ENCODE measurements around the gene WWTR1.

Gene WWTR1

DNA sequence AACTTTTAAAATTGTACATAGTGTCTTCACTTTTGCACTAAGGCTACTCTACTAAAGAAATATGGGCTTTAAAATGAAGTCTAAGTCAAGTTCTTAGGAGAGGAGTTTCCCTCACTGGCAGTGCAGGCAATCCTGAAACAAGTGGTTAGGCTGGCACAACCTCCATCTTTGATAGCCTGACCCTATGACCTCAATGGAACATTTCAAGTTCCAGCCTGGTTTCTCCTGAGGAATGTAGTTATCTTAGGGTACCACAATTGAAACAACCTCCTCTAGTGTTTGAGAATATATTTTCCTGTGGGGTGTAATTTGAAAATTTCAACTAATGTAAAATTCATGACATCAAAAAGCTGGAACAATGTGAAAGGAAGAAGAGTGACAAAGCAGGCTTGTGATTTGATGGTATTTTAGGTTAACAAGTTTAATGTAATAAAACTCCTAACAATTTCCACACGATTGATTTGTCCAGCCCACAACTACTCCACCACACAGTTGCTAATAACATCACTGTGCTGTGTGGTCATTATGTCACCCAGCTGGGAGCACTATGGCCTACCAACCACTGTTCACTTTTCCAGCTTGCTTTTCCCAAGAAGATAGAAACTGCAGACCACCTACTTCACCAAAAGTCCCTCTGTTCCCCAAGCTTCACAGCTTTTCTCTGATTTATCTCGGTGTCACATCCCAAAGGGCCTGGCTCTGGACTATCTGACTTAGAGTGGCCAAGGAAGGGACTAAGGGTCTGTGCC lies 1.8 kb downstream of the WWTR1 start:
- in situ Hi-C loops (cut with MboI; ENCODE audit: low pct_unique_long_range_greater_than_20kb, low sequenced_read_pairs, unreplicated experiment) = no loop called here
- DNase-seq (ENCODE audit: low spot score) = peak; percentile 34
- TF ChIP-seq CTCF (IDR thresholded peaks at IDR 0.05; ENCODE audit: extremely low read depth, insufficient read depth, missing control alignments) = no peak

GRCh38 chr3:149654188-149654601 lies 3.6 kb downstream of the WWTR1 start:
- in situ Hi-C loops (cut with MboI; ENCODE audit: low pct_unique_long_range_greater_than_20kb, low sequenced_read_pairs, unreplicated experiment) = no loop called here
- no peak for TF ChIP-seq CTCF (IDR thresholded peaks at IDR 0.05; ENCODE audit: extremely low read depth, insufficient read depth, missing control alignments)
- DNase-seq (ENCODE audit: low spot score) = no peak

DNA sequence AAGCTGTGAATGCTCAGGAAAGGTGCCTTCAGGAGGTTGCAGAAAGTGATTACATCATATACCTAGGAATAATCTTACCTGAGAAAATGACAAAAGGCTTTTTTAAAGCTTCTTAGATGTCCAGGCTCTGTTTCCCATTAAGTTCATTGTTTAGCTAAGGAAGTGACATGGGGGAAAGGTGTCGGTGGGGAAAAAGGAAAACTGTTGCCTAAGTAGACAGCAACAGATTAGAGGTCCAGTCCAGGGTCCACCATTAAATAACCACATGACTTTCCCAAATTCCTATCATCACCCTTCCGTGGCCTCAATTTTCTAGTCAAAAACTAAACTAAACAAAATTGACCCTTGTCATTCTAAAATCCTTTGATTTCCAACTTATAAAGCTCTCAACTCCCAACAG lies 4.3 kb downstream of the WWTR1 start:
- DNase-seq (ENCODE audit: low spot score) = no peak
- in situ Hi-C loops (cut with MboI; ENCODE audit: low pct_unique_long_range_greater_than_20kb, low sequenced_read_pairs, unreplicated experiment) = no loop called here
- no peak for TF ChIP-seq CTCF (IDR thresholded peaks at IDR 0.05; ENCODE audit: extremely low read depth, insufficient read depth, missing control alignments)

GRCh38 chr3:149653136-149653535 lies 4.7 kb downstream of the WWTR1 start:
- no peak for TF ChIP-seq CTCF (IDR thresholded peaks at IDR 0.05; ENCODE audit: extremely low read depth, insufficient read depth, missing control alignments)
- no peak for DNase-seq (ENCODE audit: low spot score)
- in situ Hi-C loops (cut with MboI; ENCODE audit: low pct_unique_long_range_greater_than_20kb, low sequenced_read_pairs, unreplicated experiment) = no loop called here

GRCh38 chr3:149650828-149651227 lies 7.0 kb downstream of the WWTR1 start:
- no peak for TF ChIP-seq CTCF (IDR thresholded peaks at IDR 0.05; ENCODE audit: extremely low read depth, insufficient read depth, missing control alignments)
- in situ Hi-C loops (cut with MboI; ENCODE audit: low pct_unique_long_range_greater_than_20kb, low sequenced_read_pairs, unreplicated experiment) = no loop called here
- DNase-seq (ENCODE audit: low spot score) = no peak

DNA sequence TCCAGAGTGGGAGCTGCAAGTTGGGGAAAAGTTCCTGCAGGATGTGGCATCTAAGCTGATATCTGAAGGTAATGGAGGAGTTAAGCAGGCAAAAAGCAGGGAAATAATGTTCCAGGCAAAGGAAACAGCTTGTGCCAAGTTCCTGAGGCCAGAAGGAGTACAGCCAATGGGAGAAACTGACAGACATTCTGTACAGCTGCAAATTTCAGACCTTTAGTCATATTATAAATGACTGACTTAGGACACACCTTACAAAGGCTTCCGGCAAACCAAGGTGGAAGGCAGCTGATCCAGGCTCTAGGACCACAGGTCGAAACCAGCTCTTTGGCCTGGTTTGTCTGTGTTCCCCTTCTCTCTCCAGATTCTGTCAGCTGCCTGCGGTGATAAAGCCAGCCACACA lies 9.3 kb downstream of the WWTR1 start:
- in situ Hi-C loops (cut with MboI; ENCODE audit: low pct_unique_long_range_greater_than_20kb, low sequenced_read_pairs, unreplicated experiment) = no loop called here
- no peak for DNase-seq (ENCODE audit: low spot score)
- TF ChIP-seq CTCF (IDR thresholded peaks at IDR 0.05; ENCODE audit: extremely low read depth, insufficient read depth, missing control alignments) = no peak

All from GM13977 (cell line).